Daoy (cell line): ENCODE results near the gene STXBP6. TPM values are rescaled to one million over a fixed set of nuclear protein-coding genes. Genes with fewer than 3 reads are reported as not detected.
"Not testable (repeated sequence)": the region's sequence is repeated elsewhere in the genome, so short reads cannot be mapped to it uniquely, and the experiment has no call there.

Experiments used
- DNase-seq: peaks from one replicate; pipeline ENCODE4 v3.0.0-alpha.2; 2015; ENCODE audit warnings: low read depth
- total RNA-seq: library from RNA; depleted of rRNA; stranded (reverse); fragments of >200 nt; shearing (Covaris generic); gene quantifications from 2 replicates; pipeline ENCODE4 v1.2.3, GENCODE V29; 2014

STXBP6 gene
- total RNA-seq, 1 experiment from 2014 or later: 2.9 TPM

DNA sequence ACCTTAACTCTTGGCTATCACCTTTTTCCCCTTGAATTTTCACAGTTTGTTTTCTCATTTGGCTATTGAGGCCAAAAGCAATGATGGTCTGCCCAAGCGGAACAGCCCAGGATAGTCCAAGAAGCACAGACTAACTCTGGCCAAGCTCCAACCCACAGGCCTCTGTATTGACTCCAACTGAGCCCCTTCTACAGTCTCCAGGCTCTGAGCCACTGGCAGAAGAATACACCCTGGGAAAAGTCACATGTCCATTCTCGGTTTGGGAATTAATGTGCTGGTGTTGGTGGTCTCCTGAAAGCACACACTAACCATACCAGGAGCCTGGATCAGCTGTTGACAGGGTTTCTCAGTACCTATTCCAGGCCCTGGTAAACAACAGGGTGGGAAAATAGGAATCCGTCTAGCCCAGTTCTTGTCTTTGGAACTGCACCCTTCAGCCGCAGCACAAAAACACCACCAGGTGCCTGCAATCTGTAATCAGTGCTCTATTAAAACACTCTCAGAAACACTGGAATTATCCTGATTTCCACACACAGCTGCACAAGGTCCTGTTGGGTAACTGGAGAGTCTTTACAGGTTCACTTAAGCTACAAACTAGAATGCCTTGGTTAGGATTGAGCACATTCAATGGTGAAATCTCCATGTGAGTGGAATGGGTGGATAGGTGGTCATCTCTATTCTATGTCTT, 63.6 kb downstream of the STXBP6 start:
- no peak for DNase-seq

DNA sequence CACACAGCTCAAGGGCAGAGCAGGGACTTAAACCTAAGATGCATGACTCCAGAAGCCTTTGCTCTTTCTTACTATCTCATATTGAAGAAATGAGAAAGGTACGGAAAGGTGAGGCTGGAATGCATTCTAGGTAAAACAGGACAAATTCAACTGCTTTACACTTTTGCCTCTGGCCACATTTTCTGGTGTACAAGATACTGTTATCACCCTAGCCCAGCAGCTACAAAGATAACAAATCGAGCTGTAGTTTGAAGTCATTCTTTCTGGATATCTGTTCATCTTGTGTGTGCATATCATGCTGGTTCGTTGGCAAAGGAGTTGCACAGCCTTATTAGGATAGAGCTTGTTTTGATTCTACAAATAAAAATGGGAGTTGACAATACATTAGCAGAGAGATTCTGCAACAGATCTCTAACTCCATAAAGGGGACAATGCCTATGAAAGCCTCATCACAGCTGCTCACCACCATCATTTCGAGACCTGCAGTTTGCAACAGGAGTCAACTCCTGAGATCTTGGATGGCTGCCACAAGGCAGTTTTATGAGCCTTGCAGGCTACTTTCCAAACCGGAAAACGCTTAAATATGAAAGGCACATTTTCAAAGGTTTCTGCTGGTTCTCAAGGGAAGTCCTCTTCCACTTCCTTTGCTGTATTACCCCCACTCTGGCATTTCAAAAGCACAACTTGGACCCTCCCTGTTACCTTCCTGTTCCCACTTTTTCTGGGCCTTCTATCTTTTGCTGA, 64.9 kb downstream of the STXBP6 start:
- peak; percentile 31 for DNase-seq

DNA sequence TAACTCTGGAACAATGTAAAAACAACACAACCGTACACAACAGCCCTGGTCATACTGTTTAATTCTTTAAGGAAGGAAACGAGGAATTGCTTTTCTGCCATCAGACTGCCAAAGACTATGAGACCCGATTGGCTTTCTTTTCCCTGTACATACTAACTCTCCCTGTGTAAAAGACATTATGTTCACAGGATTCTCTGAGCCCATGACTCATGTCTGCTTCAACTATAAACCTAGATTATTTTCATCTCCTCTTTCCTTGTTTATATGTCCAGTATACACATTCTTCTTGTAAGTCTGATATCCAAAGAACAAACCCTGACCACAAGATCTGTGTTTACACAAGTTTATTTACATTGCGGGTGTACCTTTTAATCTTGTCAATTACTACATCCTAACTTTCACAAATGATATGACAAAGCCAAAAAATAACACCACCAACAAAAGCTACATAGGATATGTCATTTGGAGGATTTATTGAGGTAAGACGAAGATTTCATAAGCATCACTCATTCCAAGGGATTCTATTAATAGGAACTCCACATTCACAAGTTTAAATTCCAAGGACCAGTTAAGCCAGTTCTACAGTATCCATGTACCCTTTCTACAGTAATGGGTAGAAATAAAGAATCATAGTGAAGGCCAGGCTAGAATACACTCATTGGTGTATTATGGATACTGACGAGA, 67.3 kb downstream of the STXBP6 start:
- peak; percentile 31 for DNase-seq

DNA sequence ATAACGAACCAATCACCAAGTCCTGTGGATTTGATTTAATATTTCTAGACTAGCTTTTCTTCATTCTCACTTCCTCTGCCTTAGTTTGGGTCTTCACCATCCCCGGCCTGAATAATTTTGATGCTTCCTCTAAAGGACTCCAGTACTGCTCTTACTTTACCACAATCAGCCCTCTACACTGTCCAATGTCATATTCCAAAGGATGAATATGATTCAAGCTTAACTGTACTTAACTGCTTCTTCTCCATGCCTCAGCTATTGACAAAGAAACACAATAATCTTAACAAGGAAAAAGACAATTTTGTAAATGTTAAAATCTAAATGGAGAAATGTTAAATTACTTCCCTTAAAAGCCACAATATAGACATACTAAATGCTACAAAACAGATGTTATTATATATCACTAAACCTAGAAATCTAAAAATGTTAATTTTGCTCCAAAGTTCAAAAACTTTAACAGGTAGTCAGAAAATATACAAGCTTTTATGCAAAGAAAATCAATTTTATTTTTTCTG, 70.2 kb downstream of the STXBP6 start:
- DNase-seq: no peak

DNA sequence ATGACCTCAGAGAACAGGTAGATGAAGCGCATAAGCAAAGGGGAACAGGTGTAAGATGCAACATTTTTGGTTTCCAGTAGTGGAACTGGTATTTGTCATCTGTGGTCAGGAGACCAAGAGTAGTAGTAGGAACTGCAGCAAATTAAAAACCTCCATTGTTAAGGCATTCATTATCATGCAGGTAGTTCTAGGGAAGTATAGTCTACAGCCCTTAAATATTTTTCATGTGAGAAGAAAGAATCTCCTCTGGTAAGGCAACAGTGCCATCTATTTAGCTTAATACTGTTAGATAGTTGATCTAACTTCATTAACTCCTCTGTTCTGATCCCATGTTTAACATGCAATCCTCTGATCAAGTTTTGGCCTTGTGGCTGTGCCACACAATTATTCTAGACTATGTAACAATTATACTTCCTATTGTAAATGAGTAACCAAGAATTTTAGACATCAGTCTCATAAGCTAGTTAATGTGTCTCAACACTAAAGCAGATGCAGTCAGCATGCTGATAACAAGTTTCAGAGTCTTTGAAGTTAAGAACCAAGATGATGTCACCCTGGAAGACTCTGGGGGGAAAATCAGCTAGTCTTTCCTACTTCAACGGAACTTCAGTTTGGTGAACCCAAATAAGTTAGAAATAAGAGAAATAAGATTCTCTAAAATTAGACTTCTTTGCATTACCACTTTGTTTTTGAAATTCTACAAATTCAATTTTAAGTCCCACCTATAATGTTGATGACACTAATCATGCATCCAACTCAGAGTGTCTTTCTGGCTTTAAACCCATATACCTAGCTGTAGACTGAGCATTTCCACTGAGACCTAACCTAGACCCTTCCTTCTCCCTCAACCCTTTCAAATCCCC, 70.9 kb downstream of the STXBP6 start:
- DNase-seq: no peak

DNA sequence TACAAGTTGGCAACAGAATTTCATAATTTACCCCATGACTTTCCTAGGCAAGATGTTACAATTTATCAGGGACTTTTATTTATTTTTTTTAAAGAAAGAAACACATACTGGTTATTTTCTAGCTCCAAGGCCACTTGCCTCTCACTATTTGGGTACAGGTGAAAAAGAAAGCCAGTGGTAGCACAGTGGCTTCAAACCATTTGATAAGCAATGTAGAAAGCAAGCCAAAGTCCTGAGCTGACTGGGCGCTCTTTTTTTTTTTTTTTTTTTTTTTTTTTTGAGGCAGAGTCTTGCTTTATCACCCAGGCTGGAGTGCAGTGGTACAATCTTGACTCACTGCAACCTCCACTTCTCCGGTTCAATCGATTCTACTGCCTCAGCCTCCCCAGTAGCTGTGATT, 73.3 kb downstream of the STXBP6 start:
- DNase-seq: no peak

DNA sequence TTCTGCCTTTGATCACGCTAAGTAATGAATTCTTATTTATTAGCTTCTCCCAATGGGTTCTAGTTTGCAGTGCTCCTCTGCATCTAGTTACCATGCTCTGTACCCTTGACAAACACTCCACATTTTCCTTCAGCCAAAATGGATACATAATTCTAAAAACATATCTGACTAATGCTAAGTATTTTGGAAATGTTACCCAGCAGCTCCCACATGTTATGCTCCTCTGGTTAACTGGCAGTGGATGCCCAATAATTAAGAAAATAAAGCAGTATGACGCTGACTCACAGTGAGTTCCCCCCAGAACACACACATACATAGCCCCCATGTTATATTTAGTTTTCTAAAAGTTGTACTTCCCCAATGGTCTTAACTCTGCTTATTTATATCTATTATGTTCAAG, 74.6 kb downstream of the STXBP6 start:
- DNase-seq: no peak

DNA sequence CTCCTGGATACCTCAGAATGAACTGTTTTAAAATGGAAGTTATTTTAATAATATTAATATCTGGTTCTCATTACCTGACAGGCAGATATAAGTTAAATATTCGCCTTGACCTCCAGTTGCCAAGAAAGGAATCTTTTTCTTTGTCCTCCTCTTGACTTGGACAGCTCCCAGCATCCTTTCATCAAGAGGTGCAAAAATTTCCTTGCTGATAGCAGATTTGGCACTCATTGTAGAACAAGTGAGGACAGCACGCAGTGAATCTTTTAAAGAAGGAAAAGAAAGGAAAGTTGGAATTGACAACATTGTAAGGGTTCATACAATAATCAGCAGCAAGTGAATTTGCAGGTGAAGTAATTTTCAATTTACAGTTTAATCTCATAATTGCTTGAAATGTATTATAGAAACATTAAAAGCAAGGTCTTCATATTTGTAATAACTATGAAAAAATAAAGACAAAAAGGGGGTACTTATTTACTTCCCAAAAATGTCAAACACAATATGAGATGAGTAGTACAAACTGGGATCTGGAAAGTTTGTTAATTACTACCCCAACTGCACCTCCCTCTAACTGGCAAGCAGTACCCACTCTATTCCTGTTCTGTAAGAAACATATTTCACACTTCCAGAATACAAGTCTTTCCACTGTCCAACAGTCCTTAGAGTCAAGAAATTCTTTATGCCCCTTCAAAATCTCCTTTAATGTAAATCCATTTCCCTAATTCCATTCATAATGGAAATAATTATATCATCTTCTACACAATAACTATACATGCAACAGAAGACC, 75.2 kb downstream of the STXBP6 start:
- no peak for DNase-seq

DNA sequence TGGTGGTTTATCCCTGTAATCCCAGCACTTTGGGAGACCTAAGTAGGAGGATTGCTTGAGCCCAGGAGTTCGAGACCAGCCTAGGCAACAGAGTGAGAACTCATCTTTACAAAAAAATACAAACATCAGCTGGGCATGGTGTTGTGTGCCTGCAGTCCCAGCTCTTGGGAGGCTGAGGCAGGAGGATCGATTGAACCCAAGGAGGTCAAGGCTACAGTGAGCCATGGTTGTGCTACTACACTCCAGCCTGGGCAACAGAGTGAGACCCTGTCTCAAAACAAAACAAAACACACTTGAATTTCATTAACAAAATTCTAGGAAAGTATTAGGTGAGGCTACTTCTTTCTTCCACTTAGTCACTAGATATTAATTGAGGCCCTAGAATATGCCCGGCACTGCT, 77.1 kb downstream of the STXBP6 start:
- no peak for DNase-seq

DNA sequence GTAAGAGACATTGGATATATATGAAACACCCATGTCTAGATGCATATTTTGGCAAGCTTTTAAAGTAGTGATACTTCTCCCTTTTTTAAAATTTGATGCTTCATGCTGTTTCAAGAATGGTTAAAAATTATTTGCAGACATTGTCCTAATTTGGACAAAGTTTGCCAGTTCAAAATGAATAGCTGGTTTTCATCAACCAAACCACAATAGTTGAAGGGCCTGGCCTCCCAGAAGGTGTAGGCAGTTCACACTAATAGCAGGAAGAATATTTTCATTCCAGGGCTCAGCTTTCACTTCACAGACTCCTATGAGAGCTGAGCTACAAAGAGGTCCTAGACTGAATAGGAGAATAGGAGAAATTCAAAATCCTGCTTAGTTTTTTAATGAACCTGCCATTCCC, 78.7 kb downstream of the STXBP6 start:
- DNase-seq: no peak

DNA sequence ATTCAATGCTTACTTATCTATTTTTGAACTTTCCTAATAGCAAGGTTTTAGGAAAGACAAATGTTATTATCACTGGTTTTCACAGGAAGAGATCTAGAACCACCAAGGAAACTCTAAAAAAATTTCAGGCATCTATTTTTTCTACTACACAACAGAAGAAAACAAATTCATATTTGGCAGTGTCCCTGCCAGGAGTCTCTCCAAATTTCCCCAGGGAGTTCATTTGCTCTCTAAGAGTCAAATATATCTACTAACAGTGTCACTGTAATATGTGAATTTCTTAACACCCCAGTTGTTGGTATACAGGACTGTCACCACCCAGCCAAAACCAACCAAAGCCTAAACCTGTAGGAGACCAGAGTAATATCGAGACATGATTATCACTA, 83.4 kb downstream of the STXBP6 start:
- DNase-seq: no peak

DNA sequence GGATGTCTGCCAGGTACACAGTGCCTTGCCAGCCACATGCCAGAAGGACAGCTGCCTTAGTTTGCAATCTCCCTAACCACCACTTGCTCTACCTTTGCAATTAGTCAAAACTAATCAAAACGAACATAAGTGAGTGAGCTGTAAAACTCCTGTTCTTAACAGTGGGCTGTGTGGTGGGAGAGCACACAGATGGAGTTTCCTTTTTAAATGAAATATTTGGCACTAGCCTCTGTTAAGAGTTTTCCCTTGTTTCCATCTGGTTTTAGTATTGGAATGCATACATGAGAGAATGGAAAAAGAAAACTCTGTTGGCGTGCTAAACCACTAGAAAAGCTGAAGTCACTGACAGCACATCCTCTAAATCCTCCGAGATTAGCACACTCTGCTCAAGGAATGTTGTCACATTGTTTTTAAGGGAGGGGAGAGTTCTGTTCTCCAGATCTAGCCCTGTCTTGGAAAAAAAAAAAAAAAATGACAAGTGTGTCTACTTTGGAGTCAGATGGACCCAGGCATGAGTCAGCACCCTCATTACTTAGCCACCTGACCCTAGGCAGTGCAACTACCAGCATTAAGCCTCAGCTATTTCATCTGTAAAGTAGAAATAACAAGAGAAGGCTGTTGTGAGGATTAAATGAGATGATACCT, 83.9 kb downstream of the STXBP6 start:
- peak; percentile 52 for DNase-seq

DNA sequence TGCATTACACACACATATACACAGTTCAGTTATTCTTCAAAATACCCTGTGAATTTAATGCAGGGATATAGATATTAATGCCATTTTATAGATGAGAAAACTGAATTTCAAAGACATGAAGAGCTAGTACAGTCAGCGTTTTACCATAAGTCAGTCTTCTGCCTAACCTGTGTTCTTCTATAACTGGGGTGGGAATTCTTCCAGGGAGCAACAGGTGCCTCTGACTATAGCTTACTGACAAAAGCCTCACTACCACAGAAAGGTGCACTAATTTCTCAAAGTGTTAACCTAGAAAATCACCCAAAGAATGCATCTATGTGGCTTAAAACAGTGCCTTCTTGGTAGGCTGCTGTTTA, 84.4 kb downstream of the STXBP6 start:
- no peak for DNase-seq

DNA sequence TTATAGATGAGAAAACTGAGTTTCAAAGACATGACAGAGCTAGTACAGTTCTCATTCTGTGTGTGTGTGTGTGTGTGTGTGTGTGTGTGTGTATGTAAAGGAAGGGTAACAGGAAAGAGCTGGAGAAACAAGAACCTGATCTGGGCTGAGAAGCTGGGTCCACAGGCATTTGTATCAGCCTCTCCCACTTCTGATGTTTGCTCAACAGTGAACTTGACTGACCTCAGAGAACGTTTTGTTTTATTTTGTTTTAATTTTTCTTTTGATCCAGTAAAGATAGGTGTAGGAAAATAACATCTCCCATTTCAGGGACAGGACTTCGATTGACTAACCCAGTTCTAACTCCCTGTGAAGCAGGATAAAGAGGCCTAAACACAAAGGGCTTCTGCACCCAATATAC, 85.4 kb downstream of the STXBP6 start:
- no peak for DNase-seq

DNA sequence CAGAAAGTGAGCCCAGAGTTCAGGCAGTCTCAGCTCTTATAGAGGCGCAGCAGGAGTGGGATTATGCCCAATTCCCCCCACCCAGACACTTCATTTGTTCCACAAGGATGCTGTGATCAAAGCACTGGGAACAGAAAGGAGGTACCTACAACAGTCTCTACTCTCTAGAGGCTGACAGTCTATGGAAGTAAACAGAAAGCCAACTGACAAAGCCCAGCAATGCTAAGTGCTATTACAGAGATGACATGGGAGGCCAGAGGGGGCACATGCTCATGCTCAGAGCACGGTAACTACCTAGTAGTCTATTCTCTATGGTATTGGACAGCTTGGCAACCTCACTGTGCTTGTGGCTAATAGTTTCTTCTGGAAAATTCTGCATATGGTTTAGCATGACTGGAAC, 85.9 kb downstream of the STXBP6 start:
- DNase-seq: no peak

DNA sequence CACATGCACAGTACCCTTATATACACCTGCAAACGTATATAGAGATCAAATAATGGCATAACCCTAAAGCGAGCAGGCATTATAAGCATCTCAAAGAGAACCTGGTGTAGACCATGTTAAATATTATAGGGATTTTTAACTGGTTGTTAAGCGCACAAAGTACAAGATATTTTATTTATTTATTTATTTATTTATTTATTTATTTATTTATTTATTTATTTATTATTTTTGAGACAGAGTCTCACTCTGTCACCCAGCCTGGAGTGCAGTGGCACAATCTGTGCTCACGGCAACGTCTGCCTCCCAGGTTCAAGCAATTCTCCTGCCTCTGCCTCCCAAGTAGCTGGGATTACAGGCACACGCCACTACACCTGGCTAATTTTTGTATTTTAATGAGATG, 87.8 kb downstream of the STXBP6 start:
- not testable (repeated sequence) for DNase-seq

DNA sequence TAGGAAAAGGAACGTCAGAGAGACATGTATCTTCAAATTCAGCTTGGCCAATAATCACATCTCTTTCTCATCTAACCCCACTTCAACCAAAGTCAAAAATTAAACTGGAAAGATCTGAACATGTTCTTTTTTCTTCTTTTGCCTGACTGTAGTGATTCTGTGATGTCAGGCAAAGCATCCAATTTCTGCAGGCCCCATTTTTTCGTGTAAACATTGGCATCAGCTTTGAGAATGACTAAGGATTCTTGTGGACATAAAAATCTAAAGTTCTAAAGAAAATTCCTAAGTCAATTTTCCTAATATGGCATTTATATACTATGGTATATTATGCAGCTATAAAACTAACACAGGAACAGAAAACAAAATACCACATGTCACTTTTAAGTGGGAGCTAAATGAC, 89.1 kb downstream of the STXBP6 start:
- DNase-seq: no peak

DNA sequence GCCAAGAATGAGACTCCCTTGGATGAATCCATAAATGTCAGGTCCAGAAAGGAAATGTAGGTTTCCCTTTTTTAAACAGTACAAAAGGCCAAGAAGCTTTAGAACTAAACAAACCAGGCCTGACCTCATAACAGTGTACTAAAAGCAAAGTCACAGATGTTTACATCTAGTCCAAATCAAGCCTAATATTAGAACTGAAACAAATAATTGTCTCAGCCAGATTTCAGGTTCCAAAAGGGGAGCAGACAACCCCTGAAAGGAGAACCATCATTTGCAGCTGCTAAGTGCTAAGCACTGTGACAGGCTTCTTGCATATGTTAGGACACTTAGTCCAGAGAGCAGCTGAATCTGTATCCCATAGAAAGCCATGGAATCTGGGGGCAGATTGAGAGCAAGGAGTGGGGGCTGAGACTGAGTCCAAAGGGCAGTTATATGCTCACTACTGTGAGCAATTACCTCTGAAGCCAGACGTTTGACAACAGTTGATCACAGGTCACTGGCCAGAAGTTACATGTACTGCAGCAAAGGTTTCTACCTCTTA, 90.1 kb downstream of the STXBP6 start:
- DNase-seq: no peak

DNA sequence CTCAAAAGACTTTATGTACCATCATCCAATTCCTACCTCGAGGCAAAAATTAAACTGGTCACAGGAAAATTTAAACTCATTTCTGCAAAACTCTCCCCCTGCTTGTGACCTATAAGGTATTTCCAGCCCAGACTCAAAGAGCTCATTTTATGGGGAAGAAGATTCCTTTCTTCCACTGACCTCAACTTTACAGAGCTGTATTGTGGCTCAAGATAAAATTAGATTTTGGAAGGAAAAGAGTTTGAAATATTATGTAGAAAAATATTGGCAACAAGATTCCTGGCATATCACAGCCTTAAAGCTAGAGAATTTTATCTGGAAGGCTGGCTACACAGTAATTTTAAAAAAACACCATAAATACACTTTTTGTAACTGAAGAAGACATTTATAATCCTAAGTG, 91.7 kb downstream of the STXBP6 start:
- no peak for DNase-seq

DNA sequence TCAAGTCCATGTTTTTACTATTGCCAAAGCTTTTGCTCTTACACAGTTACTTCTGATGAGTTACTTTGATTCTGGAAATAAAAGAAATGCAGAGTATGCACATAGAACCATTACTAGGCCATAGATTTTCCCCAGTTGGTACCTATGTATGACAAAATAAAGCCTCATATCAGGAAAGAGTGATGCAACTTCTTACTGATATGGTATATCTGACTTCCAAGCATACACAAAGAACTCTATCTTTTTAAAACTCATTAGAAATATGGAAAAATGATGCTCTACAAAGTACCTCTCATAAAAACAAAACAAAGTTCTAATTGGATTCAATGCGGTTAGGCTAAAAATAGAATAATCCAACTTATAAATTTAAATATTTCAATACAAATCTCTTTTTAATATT, 92.1 kb downstream of the STXBP6 start:
- no peak for DNase-seq
